Measurements from ENCODE around the gene KRT82.

KRT82 gene

DNA sequence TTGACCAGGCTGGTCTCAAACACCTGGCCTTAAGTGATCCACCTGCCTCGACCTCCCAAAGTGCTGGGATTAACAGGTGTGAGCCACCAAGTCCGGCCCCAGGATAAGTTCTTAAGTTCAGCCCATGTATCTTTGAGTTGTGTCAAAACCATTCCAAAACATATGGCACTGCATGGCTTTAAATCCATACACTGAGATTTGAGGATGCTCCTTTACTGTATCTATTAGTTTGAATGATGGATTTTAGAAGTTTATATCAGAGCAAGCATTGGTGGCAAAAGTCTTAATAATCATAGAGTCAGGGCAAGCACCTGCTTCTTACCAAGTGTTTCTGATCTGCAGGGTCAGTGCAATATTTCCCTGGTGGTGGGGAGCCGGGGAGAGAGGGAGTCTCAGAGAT, 39.7 kb upstream of the KRT82 start:
- no peak for DNase-seq (ENCODE audit: low read depth)

GRCh38 chr12:52444647-52445595, 38.8 kb upstream of the KRT82 start:
- no peak for DNase-seq (ENCODE audit: low read depth)
- no peak overlapping the region for H3K4me3 ChIP-seq (ENCODE audit: low read depth, low read length)
- TF ChIP-seq CTCF (IDR thresholded peaks at IDR 0.05; ENCODE audit: low read depth, low read length, missing control alignments) = no peak

More for the DNA sequence above, 39.7 kb upstream of the KRT82 start:
- no peak for TF ChIP-seq CTCF (IDR thresholded peaks at IDR 0.05; ENCODE audit: low read depth, low read length, missing control alignments)
- H3K4me3 ChIP-seq (ENCODE audit: low read depth, low read length) = no peak overlapping the region

DNA sequence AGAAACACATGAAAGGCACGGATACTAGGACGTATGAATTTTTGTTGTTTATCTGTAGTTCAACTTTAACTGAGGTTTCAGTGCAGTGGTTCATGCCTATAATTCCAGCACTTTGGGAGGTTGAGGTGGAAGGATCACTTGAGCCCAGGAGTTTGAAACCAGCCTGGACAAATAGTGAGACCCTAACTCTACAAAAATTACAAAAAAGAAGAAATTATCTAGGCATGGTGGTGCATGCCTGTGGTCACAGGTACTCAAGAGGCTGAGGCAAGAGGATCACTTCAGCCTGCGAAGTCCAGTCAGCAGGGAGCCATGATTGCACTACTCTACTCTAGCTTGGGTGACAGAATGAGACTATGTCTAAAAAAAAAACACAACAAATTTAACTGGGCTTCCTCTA, 37.8 kb upstream of the KRT82 start:
- H3K4me3 ChIP-seq (ENCODE audit: low read depth, low read length) = no peak overlapping the region
- no peak for DNase-seq (ENCODE audit: low read depth)
- TF ChIP-seq CTCF (IDR thresholded peaks at IDR 0.05; ENCODE audit: low read depth, low read length, missing control alignments) = no peak

GRCh38 chr12:52442600-52443061, 36.5 kb upstream of the KRT82 start:
- H3K4me3 ChIP-seq (ENCODE audit: low read depth, low read length) = no peak overlapping the region
- no peak for DNase-seq (ENCODE audit: low read depth)
- no peak for TF ChIP-seq CTCF (IDR thresholded peaks at IDR 0.05; ENCODE audit: low read depth, low read length, missing control alignments)

DNA sequence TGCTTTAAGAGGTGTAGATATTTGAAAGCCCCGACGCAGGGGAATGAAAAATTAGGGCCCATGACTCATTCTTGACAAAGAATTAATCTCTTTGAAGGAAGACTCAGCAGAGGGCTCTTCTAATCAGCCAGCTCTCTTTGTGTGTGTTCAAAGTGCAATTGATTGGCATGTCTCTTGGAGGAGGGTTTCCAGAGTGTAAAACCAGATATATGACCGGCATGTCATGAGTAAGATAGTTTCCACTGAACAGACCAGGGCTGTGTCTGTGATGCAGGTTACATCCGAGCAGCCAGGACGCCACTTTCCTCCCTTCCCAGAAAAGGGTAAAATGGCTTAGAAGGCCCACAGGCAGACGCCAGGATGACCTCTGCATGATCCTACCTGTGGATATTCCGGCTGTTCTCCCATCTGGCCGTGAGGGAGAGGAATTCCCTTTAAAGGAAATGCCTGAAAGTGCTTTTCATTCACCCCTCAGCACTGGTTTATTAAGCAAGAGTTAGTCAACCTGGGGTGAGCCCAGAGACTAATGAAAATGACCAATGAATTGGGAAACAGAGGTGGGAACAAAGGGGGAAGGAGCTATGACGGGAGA, 35.3 kb upstream of the KRT82 start:
- no peak for TF ChIP-seq CTCF (IDR thresholded peaks at IDR 0.05; ENCODE audit: low read depth, low read length, missing control alignments)
- no peak overlapping the region for H3K4me3 ChIP-seq (ENCODE audit: low read depth, low read length)
- DNase-seq (ENCODE audit: low read depth) = no peak

DNA sequence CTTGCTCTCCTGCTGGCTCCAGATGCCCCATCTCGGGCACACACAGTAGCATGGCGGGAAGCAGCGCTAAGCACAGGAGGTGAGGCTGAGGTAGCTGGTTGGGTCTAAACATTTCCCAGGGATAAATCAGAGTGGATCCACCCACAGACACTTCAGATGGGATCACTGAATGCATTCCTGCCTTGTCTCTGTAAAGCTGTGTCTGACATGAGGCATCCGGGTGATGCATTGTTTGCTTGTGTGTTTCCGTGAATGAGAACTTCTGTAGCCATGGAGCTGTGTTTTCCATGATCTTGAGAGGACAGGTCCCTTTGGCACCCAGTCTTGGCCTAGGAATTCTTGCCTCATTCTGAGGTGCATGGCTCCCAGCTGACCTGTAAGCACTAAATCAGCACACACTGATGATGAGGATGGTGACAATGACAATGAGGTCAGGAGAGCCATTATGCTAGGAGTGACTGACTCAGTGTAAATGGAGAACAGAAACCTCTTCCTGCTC, 34.7 kb upstream of the KRT82 start:
- no peak overlapping the region for H3K4me3 ChIP-seq (ENCODE audit: low read depth, low read length)
- no peak for DNase-seq (ENCODE audit: low read depth)
- no peak for TF ChIP-seq CTCF (IDR thresholded peaks at IDR 0.05; ENCODE audit: low read depth, low read length, missing control alignments)

Data from GM12864 (cell line).